Forelimb muscle (tissue), 1 donor: ENCODE measurements around the gene GFI1. TPM values are rescaled to one million over a fixed set of nuclear protein-coding genes. Genes with fewer than 3 reads are reported as not detected.

Source experiments
- polyA plus RNA-seq: library from polyadenylated mRNA; unstranded; fragments of 120-200 nt; gene quantifications from one replicate; pipeline ENCODE4 v1.2.1, GENCODE V29; 2013; ENCODE audit not compliant: insufficient read length

GFI1 gene
- polyA plus RNA-seq, 1 donor, result 0.20 TPM

Other genes with a start within 250 kb of the GFI1 start
- gene GLMN, start 187.9 kb downstream of the GFI1 start, polyA plus RNA-seq, result 12.5 TPM
- 13.3 TPM for gene RPAP2, start 187.9 kb downstream of the GFI1 start, polyA plus RNA-seq